HepG2 (cell line): ENCODE measurements around the gene DMPK. TPM values are rescaled to one million over a fixed set of nuclear protein-coding genes. Genes with fewer than 3 reads are reported as not detected.
"Not testable (repeated sequence)": the region's sequence is repeated elsewhere in the genome, so short reads cannot be mapped to it uniquely, and the experiment has no call there.

Experiments used
- ATAC-seq: fragments of 200-7000 bp; cut with Tn5 transposase; 3 replicates; pipeline ENCODE4 v1.9.1; 2020; ENCODE audit warnings: mild to moderate bottlenecking, moderate library complexity
- BruUV-seq: library from RNA; stranded (reverse); fragments of 400-500 nt; replicated peaks from 2 replicates; lab custom pipeline; 2021; lab: Mats Ljungman, UMichigan
- CTCF ChIA-PET: fragments of 300-600 bp; formaldehyde crosslinking; extraction: SDS; loops from one replicate; lab custom pipeline; 2021; ENCODE audit warnings: low total read pairs, inconsistent platforms, low intra/inter-chr PET ratio; lab: Yijun Ruan, JAX
- POLR2A ChIA-PET: fragments of 350-600 bp; sonication (Branson Sonifier 250); formaldehyde crosslinking; loops from one replicate; lab custom pipeline; 2020; ENCODE audit warnings: antibody characterized with exemption, inconsistent platforms; lab: Yijun Ruan, JAX
- DNase-seq: peaks from one replicate; pipeline ENCODE4 v3.0.0-alpha.2; 2015; ENCODE audit warnings: low spot score
- FAIRE-seq: peaks from 3 replicates; lab custom pipeline; 2011; peaks lifted over from hg19 to GRCh38; lab: Jason Lieb, UNC
- H2AFZ ChIP-seq: one replicate; pipeline ENCODE4 v1.6.1; 2011; ENCODE audit warnings: low read length, inconsistent platforms
- H3K27ac ChIP-seq: fragments of 300-600 bp; 3 replicates; pipeline ENCODE4 v1.8.0; 2011; ENCODE audit warnings: mixed run types, mild to moderate bottlenecking, mixed read lengths, low read length, inconsistent platforms; ENCODE audit not compliant: insufficient read depth; ENCODE audit errors: extremely low read length
- H3K27me3 ChIP-seq, 2 experiments: fragments of 200-600 bp in 1 of 2; 2 replicates in 1 of 2; 3 replicates in 1 of 2; pipeline versions ENCODE4 v1.6.0 to v1.8.0; 2011; ENCODE audit warnings: low read length in 2 of 2, mild to moderate bottlenecking in 2 of 2, moderate library complexity in 2 of 2, inconsistent platforms in 1 of 2; ENCODE audit not compliant: insufficient read depth in 2 of 2, control insufficient read depth in 1 of 2
- H3K36me3 ChIP-seq, 2 experiments: fragments of 200-600 bp in 1 of 2; replicated peaks in 1 of 2; 2 replicates in 1 of 2; 3 replicates in 1 of 2; pipeline versions ENCODE4 v1.5.1 to v1.8.0; 2011; ENCODE audit warnings: low read length in 2 of 2, inconsistent platforms in 1 of 2; ENCODE audit not compliant: insufficient read depth in 2 of 2, control insufficient read depth in 1 of 2
- H3K4me1 ChIP-seq: 2 replicates; pipeline ENCODE4 v1.5.1; 2012; ENCODE audit warnings: low read length, inconsistent platforms; ENCODE audit not compliant: insufficient read depth
- H3K4me2 ChIP-seq: 2 replicates; pipeline ENCODE4 v1.6.0; 2011; ENCODE audit warnings: low read depth, low read length, inconsistent platforms
- H3K4me3 ChIP-seq, 3 experiments: fragments of 200-600 bp in 1 of 3; sonication (generic), shearing (Covaris generic) in 1 of 3; replicated peaks in 1 of 3; 2 replicates each; pipeline ENCODE4 v1.5.1; 2011 to 2016; ENCODE audit warnings: low read length in 3 of 3, inconsistent platforms in 2 of 3, low read depth in 2 of 3, mild to moderate bottlenecking in 2 of 3, control low read depth in 1 of 3, mixed read lengths in 1 of 3; ENCODE audit not compliant: insufficient read depth in 1 of 3
- H3K79me2 ChIP-seq: one replicate; pipeline ENCODE4 v1.6.1; 2011; ENCODE audit warnings: low read length, inconsistent platforms; ENCODE audit not compliant: insufficient read depth
- H3K9ac ChIP-seq: 2 replicates; pipeline ENCODE4 v1.6.0; 2011; ENCODE audit warnings: mild to moderate bottlenecking, low read depth, low read length, inconsistent platforms; ENCODE audit not compliant: insufficient read depth
- H3K9me3 ChIP-seq: 2 replicates; pipeline ENCODE4 v1.5.1; 2012; ENCODE audit warnings: mild to moderate bottlenecking, low read length
- H4K20me1 ChIP-seq: 2 replicates; pipeline ENCODE4 v1.6.0; 2011; ENCODE audit warnings: inconsistent platforms, mild to moderate bottlenecking, low read length, moderate library complexity; ENCODE audit not compliant: insufficient read depth
- CEBPB ChIP-seq: IDR thresholded peaks from 2 replicates; pipeline ENCODE4 v1.6.1; 2011; ENCODE audit warnings: low read depth, low read length, improper control_type of control experiment, borderline replicate concordance
- FOSL2 ChIP-seq: sonication (generic); formaldehyde crosslinking; IDR thresholded peaks from 2 replicates; pipeline ENCODE4 v1.4.0; 2020; ENCODE audit warnings: missing genetic modification reagents
- HDAC2 ChIP-seq: sonication (generic); formaldehyde crosslinking; IDR thresholded peaks from 2 replicates; pipeline ENCODE4 v1.4.0; 2020; ENCODE audit warnings: missing genetic modification reagents
- SIN3B ChIP-seq: fragments of 150-350 bp; IDR thresholded peaks from 2 replicates; pipeline ENCODE4 v1.6.1; 2014; ENCODE audit warnings: low read length
- ZFP62 ChIP-seq: sonication (generic); formaldehyde crosslinking; IDR thresholded peaks from 2 replicates; pipeline ENCODE4 v1.4.0; 2020; ENCODE audit warnings: missing genetic modification reagents
- ZNF121 ChIP-seq: sonication (generic); formaldehyde crosslinking; IDR thresholded peaks from 2 replicates; pipeline ENCODE4 v1.5.0; 2020; ENCODE audit warnings: mild to moderate bottlenecking, missing genetic modification reagents
- WGBS: methylation state at CpG from one replicate; pipeline ENCODE4 v1.1.6; 2017; ENCODE audit warnings: low lambda C conversion rate; 5-methylcytosine and 5-hydroxymethylcytosine counted together
- in situ Hi-C: cut with HindIII; loops from 2 replicates; pipeline ENCODE4 v1.10.0; 2017; ENCODE audit warnings: low pct_unique_long_range_greater_than_20kb; ENCODE audit not compliant: extremely low pct_ligation_motif_present
- intact Hi-C: fragments of 100-400 bp; cut with micrococcal nuclease; formaldehyde crosslinking; loops from one replicate; pipeline ENCODE4 v1.10.0; 2022; ENCODE audit not compliant: unreplicated experiment
- polyA plus RNA-seq, 8 experiments: library from polyadenylated mRNA; depleted of rRNA in 3 of 8; stranded (reverse) in 7 of 8; unstranded in 1 of 8; fragments of >200 nt; fragmentation: Illumina TruSeq in 4 of 8; extraction: Trizol in 4 of 8; gene quantifications; 2 replicates each; pipeline versions ENCODE4 v1.2.1 to v1.2.3, GENCODE V29; 2011 to 2016; ENCODE audit warnings: low read depth in 4 of 8, missing spikeins in 1 of 8, mixed read lengths in 1 of 8; ENCODE audit not compliant: insufficient read depth in 1 of 8
- total RNA-seq, 5 experiments: library from RNA; depleted of rRNA; stranded (reverse); fragments of >200 nt; fragmentation: Illumina TruSeq; extraction: Trizol; gene quantifications; 2 replicates each; pipeline ENCODE4 v1.2.3, GENCODE V29; 2016; ENCODE audit warnings: low read depth in 1 of 5
- TF ChIP-seq, protein P1 (sequence below): sonication (generic); formaldehyde crosslinking; IDR thresholded peaks from 2 replicates; pipeline ENCODE4 v1.4.0; 2020; ENCODE audit warnings: missing genetic modification reagents
- TF ChIP-seq, protein P2 (sequence below): sonication (generic); formaldehyde crosslinking; IDR thresholded peaks from 2 replicates; pipeline ENCODE4 v1.4.0; 2020; ENCODE audit warnings: missing genetic modification reagents
- TF ChIP-seq, protein P3 (sequence below): sonication (generic); formaldehyde crosslinking; IDR thresholded peaks from 2 replicates; pipeline ENCODE4 v1.5.0; 2020; ENCODE audit warnings: mild to moderate bottlenecking, missing genetic modification reagents

DMPK gene
- total and polyA plus RNA-seq, 2 of the 13 experiments (the other 11 are each of a cell fraction or from before 2014, with no cell fraction given): 5.3 to 8.8 TPM

DNA sequence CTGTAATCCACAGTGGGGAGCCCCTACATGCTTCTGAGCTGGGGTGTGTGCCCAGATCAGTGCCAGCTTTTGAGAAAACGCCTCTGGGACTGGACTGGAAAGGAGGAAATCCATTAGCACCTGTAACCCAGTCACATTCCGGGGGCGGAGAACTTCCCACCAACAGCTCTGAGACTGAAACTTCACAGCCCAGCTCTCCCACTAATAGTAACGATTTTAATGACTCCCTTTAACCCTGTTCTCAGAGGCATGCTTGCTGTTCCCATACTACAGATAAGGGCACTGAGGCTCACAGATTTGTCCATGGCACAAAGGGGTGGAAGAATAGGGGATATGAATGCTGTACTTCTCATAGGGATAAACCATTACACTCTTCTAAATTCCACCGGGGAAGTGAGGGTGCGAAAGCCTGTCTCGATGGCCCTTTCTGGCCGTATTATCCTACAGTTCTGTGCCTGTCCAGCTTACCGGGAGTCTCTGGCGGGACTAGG lies 52.4 kb downstream of the DMPK start (continued):
- TF ChIP-seq SIN3B: no peak
- no peak for TF ChIP-seq HDAC2 (CRISPR knock-in tag)
- TF ChIP-seq ZFP62 (CRISPR knock-in tag): no peak

DNA sequence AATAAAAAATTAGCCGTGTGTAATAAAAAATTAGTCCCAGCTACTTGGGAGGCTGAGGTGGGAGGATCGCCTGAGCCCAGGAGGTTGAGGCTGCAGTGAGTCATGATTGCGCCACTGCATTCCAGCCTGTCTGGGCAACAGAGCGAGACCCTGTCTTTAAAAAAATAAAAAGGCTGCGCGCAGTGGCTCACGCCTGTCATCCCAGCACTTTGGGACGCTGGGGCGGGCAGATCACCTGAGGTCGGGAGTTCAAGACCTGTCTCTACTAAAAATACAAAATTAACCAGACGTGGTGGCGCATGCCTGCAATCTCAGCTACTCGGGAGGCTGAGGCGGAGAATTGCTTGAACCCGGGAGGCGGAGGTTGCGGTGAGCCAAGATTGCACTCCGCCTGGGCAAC lies 53.6 kb downstream of the DMPK start:
- WGBS: 95% methylated on average over 18 of the region's 18 CpGs
- POLR2A ChIA-PET, CTCF ChIA-PET, in situ Hi-C loops, DNase-seq, BruUV-seq, H3K9ac ChIP-seq, H2AFZ ChIP-seq, FAIRE-seq, H3K4me3 ChIP-seq, H3K27me3 ChIP-seq, intact Hi-C loops, H3K9me3 ChIP-seq, H3K36me3 ChIP-seq, H4K20me1 ChIP-seq, H3K4me2 ChIP-seq, H3K27ac ChIP-seq, ATAC-seq: not testable (repeated sequence)
- Histone ChIP-seq H3K79me2 (peaks cover 39% of the 10 kb centered on the region), H3K4me1 (peaks cover 28% of the 10 kb centered on the region)
- TF ChIP-seq CEBPB (peak; percentile 20; the same call in 1 of the 2 replicates), ZNF121 (CRISPR knock-in tag) (peak; percentile 50; the same call in 1 of the 2 replicates), FOSL2 (CRISPR knock-in tag) (peak; percentile 76)
- TF ChIP-seq, protein P1, sequence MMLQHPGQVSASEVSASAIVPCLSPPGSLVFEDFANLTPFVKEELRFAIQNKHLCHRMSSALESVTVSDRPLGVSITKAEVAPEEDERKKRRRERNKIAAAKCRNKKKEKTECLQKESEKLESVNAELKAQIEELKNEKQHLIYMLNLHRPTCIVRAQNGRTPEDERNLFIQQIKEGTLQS (CRISPR knock-in tag): peak; percentile 42; the same call in 1 of the 2 replicates
- TF ChIP-seq, protein P2, sequence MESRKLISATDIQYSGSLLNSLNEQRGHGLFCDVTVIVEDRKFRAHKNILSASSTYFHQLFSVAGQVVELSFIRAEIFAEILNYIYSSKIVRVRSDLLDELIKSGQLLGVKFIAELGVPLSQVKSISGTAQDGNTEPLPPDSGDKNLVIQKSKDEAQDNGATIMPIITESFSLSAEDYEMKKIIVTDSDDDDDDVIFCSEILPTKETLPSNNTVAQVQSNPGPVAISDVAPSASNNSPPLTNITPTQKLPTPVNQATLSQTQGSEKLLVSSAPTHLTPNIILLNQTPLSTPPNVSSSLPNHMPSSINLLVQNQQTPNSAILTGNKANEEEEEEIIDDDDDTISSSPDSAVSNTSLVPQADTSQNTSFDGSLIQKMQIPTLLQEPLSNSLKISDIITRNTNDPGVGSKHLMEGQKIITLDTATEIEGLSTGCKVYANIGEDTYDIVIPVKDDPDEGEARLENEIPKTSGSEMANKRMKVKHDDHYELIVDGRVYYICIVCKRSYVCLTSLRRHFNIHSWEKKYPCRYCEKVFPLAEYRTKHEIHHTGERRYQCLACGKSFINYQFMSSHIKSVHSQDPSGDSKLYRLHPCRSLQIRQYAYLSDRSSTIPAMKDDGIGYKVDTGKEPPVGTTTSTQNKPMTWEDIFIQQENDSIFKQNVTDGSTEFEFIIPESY: peak; percentile 82
- TF ChIP-seq, protein P3, sequence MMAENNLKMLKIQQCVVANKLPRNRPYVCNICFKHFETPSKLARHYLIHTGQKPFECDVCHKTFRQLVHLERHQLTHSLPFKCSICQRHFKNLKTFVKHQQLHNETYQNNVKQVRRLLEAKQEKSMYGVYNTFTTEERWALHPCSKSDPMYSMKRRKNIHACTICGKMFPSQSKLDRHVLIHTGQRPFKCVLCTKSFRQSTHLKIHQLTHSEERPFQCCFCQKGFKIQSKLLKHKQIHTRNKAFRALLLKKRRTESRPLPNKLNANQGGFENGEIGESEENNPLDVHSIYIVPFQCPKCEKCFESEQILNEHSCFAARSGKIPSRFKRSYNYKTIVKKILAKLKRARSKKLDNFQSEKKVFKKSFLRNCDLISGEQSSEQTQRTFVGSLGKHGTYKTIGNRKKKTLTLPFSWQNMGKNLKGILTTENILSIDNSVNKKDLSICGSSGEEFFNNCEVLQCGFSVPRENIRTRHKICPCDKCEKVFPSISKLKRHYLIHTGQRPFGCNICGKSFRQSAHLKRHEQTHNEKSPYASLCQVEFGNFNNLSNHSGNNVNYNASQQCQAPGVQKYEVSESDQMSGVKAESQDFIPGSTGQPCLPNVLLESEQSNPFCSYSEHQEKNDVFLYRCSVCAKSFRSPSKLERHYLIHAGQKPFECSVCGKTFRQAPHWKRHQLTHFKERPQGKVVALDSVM (CRISPR knock-in tag): peak; percentile 96
